BJ (cell line): Measurements from ENCODE around the gene NKAIN1. TPM values are rescaled to one million over a fixed set of nuclear protein-coding genes. Genes with fewer than 3 reads are reported as not detected.

Source experiments
- CTCF ChIA-PET: fragments of 350-600 bp; formaldehyde crosslinking; extraction: SDS; loops from one replicate; lab custom pipeline; 2021; ENCODE audit warnings: antibody characterized with exemption, inconsistent platforms; lab: Yijun Ruan, JAX
- POLR2A ChIA-PET: fragments of 300-600 bp; sonication (Branson Sonifier 250); formaldehyde crosslinking; extraction: SDS; loops from one replicate; lab custom pipeline; 2021; ENCODE audit warnings: antibody characterized with exemption; lab: Charles Lee
- DNase-seq: peaks from one replicate; pipeline ENCODE4 v3.0.0-alpha.2; 2011; ENCODE audit warnings: low read depth
- H3K27me3 ChIP-seq: 2 replicates; pipeline ENCODE4 v1.6.0; 2011; ENCODE audit warnings: low read length; ENCODE audit not compliant: control insufficient read depth, insufficient read depth
- H3K36me3 ChIP-seq: 2 replicates; pipeline ENCODE4 v1.5.1; 2011; ENCODE audit warnings: low read length; ENCODE audit not compliant: control insufficient read depth, insufficient read depth
- H3K4me3 ChIP-seq: 2 replicates; pipeline ENCODE4 v1.5.1; 2011; ENCODE audit warnings: low read depth, mild to moderate bottlenecking, control low read depth, low read length
- CTCF ChIP-seq: IDR thresholded peaks from 2 replicates; pipeline ENCODE4 v1.5.1; 2011; ENCODE audit warnings: low read depth, mild to moderate bottlenecking, control low read depth, inconsistent platforms, low read length, moderate library complexity; ENCODE audit not compliant: insufficient read depth
- polyA plus RNA-seq: library from polyadenylated mRNA; depleted of rRNA; stranded (reverse); fragments of >200 nt; gene quantifications from 2 replicates; pipeline ENCODE4 v1.2.3, GENCODE V29; 2011

NKAIN1 gene
- polyA plus RNA-seq, 1 experiment: 0.17 TPM

- no peaks in the 10 kb centered on the region; the same call in 1 of the 2 replicates for H3K27me3 ChIP-seq
- no peaks in the 10 kb centered on the region for H3K36me3 ChIP-seq
- DNase-seq: no peak
- no peak overlapping the region for H3K4me3 ChIP-seq
- POLR2A ChIA-PET: no interaction called here
- CTCF ChIA-PET: interaction anchor here (0.6 to 2.2 kb wide), 3 partner anchors 23 to 41 kb away, joined by 3 to 8 read pairs (median 3); no protein-coding TSS in a partner anchor
- no peak for TF ChIP-seq CTCF
These were observed 32.1 kb downstream of the NKAIN1 start for GRCh38 chr1:31207569-31207968.

GRCh38 chr1:31207046-31207445 is 32.6 kb downstream of the NKAIN1 start:
- CTCF ChIA-PET: interaction anchor here (0.6 to 2.2 kb wide), 4 partner anchors 17 to 41 kb away, joined by 3 to 8 read pairs (median 3); no protein-coding TSS in a partner anchor
- TF ChIP-seq CTCF: no peak
- H3K36me3 ChIP-seq: no peaks in the 10 kb centered on the region

GRCh38 chr1:31203215-31203614 is 36.5 kb downstream of the NKAIN1 start:
- DNase-seq: no peak
- H3K36me3 ChIP-seq: no peaks in the 10 kb centered on the region
- no peak overlapping the region for H3K4me3 ChIP-seq
- no peak for TF ChIP-seq CTCF
- ChIA-PET CTCF (interaction anchor here (2.9 kb wide), 1 partner anchor 18 kb away, joined by 10 read pairs; no protein-coding TSS in a partner anchor), POLR2A (no interaction called here)
- peaks cover 5% of the 10 kb centered on the region for H3K27me3 ChIP-seq

More at GRCh38 chr1:31207046-31207445, 32.6 kb downstream of the NKAIN1 start:
- Histone ChIP-seq H3K27me3 (no peaks in the 10 kb centered on the region; the same call in 1 of the 2 replicates), H3K4me3 (no peak overlapping the region)
- POLR2A ChIA-PET: no interaction called here
- no peak for DNase-seq

- no peaks in the 10 kb centered on the region for H3K36me3 ChIP-seq
- peaks cover 5% of the 10 kb centered on the region for H3K27me3 ChIP-seq
- no peak for DNase-seq
- ChIA-PET POLR2A (no interaction called here), CTCF (interaction anchor here (2.9 kb wide), 1 partner anchor 17 kb away, joined by 10 read pairs; no protein-coding TSS in a partner anchor)
- no peak for TF ChIP-seq CTCF
- H3K4me3 ChIP-seq: no peak overlapping the region
These were observed 37.7 kb downstream of the NKAIN1 start for GRCh38 chr1:31201931-31202360.

- CTCF ChIA-PET: interaction anchor here (2.1 kb wide), 1 partner anchor 16 kb away, joined by 11 read pairs; no protein-coding TSS in a partner anchor
These were observed 39.7 kb downstream of the NKAIN1 start for GRCh38 chr1:31199949-31200348.

More at GRCh38 chr1:31199949-31200348, 39.7 kb downstream of the NKAIN1 start:
- peaks cover 5% of the 10 kb centered on the region for H3K27me3 ChIP-seq
- TF ChIP-seq CTCF: no peak
- POLR2A ChIA-PET: no interaction called here
- H3K36me3 ChIP-seq: no peaks in the 10 kb centered on the region
- H3K4me3 ChIP-seq: no peak overlapping the region
- no peak for DNase-seq
